Panc1 (cell line): ENCODE measurements around the gene WDR86. TPM values are rescaled to one million over a fixed set of nuclear protein-coding genes. Genes with fewer than 3 reads are reported as not detected.
A peak's percentile ranks its signal among the peaks of the same experiment; 100 is the strongest.

Experiments used
- ATAC-seq: fragments of 200-7000 bp; cut with Tn5 transposase; 2 replicates; pipeline ENCODE4 v1.9.1; 2020; ENCODE audit warnings: mild to moderate bottlenecking, moderate library complexity
- BruUV-seq: library from RNA; stranded (reverse); fragments of 400-500 nt; replicated peaks from 2 replicates; lab custom pipeline; 2021; lab: Mats Ljungman, UMichigan
- CTCF ChIA-PET: fragments of 300-600 bp; sonication (Branson Sonifier 250); formaldehyde crosslinking; loops from one replicate; lab custom pipeline; 2022; ENCODE audit warnings: antibody characterized with exemption; lab: Charles Lee
- POLR2A ChIA-PET: fragments of 300-600 bp; sonication (Branson Sonifier 250); formaldehyde crosslinking; loops from one replicate; lab custom pipeline; 2022; ENCODE audit warnings: antibody characterized with exemption; lab: Charles Lee
- DNase-seq: peaks from one replicate; pipeline ENCODE4 v3.0.0-alpha.2; 2010; ENCODE audit warnings: low read depth, low spot score
- H3K27ac ChIP-seq: 2 replicates; pipeline ENCODE4 v1.5.1; 2011; ENCODE audit warnings: mild to moderate bottlenecking, low read length, inconsistent platforms
- H3K27me3 ChIP-seq: fragments of 200-500 bp; sonication (Bioruptor generic); 2 replicates; pipeline ENCODE4 v1.6.0; 2014; ENCODE audit warnings: low read length, inconsistent platforms; ENCODE audit not compliant: control insufficient read depth, insufficient read depth
- H3K36me3 ChIP-seq: fragments of 200-500 bp; sonication (Bioruptor generic); 2 replicates; pipeline ENCODE4 v1.5.1; 2014; ENCODE audit warnings: inconsistent platforms, mild to moderate bottlenecking, low read length, moderate library complexity; ENCODE audit not compliant: control insufficient read depth, insufficient read depth
- H3K4me1 ChIP-seq: 2 replicates; pipeline ENCODE4 v1.5.1; 2011; ENCODE audit warnings: inconsistent platforms, mild to moderate bottlenecking, low read length, moderate library complexity; ENCODE audit not compliant: control insufficient read depth, insufficient read depth
- H3K4me3 ChIP-seq, 2 experiments: 2 replicates each; pipeline ENCODE4 v1.5.1; 2011 to 2012; ENCODE audit warnings: low read depth in 2 of 2, low read length in 2 of 2, mild to moderate bottlenecking in 2 of 2, inconsistent platforms in 1 of 2, moderate library complexity in 1 of 2
- H3K9me3 ChIP-seq: fragments of 200-500 bp; sonication (Bioruptor generic); 2 replicates; pipeline ENCODE4 v1.5.1; 2014; ENCODE audit warnings: low read depth, mild to moderate bottlenecking, inconsistent platforms, low read length, moderate library complexity; ENCODE audit not compliant: control insufficient read depth, insufficient read depth
- POLR2AphosphoS5 ChIP-seq: IDR thresholded peaks from 2 replicates; pipeline ENCODE4 v1.6.1; 2012; ENCODE audit warnings: mild to moderate bottlenecking, low read depth, low read length, moderate library complexity
- SIN3A ChIP-seq: IDR thresholded peaks from 2 replicates; pipeline ENCODE4 v1.6.1; 2012; ENCODE audit warnings: low read depth, mild to moderate bottlenecking, low read length, moderate library complexity, borderline replicate concordance; ENCODE audit not compliant: insufficient read depth
- TCF7L2 ChIP-seq: IDR thresholded peaks from 2 replicates; pipeline ENCODE4 v1.6.1; 2011; ENCODE audit warnings: mild to moderate bottlenecking, low read depth, low read length, inconsistent platforms
- in situ Hi-C: cut with HindIII; loops from 2 replicates; pipeline ENCODE4 v1.10.0; 2016; ENCODE audit warnings: low sequenced_read_pairs, low pct_unique_long_range_greater_than_20kb
- intact Hi-C: fragments of 100-400 bp; cut with micrococcal nuclease; formaldehyde crosslinking; loops from one replicate; pipeline ENCODE4 v1.10.0; 2022; ENCODE audit not compliant: unreplicated experiment
- total RNA-seq: library from RNA; stranded (reverse); gene quantifications from one replicate; pipeline ENCODE4 v1.2.1, GENCODE V29; 2021; ENCODE audit not compliant: unreplicated experiment
- TF ChIP-seq, protein P1 (sequence below): fragments of 450-650 bp; IDR thresholded peaks from 2 replicates; pipeline ENCODE4 v1.5.1; 2017; ENCODE audit warnings: mild to moderate bottlenecking
- TF ChIP-seq, protein P2 (sequence below), 2 experiments: IDR thresholded peaks; 2 replicates each; pipeline ENCODE4 v1.6.1; 2011 to 2012; ENCODE audit warnings: low read depth in 2 of 2, control low read depth in 1 of 2, low read length in 1 of 2, mild to moderate bottlenecking in 1 of 2, moderate library complexity in 1 of 2; ENCODE audit not compliant: insufficient read depth in 1 of 2

The WDR86 gene
- total RNA-seq, 1 experiment from 2014 or later: 0.72 TPM

GRCh38 chr7:151451626-151452571 lies 42.1 kb upstream of the WDR86 start:
- no peak overlapping the region for H3K4me3 ChIP-seq
- H3K9me3 ChIP-seq: no peaks in the 10 kb centered on the region
- in situ Hi-C loops (no loop called here), intact Hi-C loops (loop anchor here (10.0 kb wide), 1 partner anchor 303 kb away; no protein-coding TSS in a partner anchor)
- no peak for DNase-seq
- TF ChIP-seq POLR2AphosphoS5 (no peak), TCF7L2 (no peak), SIN3A (no peak)
- TF ChIP-seq, protein P1, sequence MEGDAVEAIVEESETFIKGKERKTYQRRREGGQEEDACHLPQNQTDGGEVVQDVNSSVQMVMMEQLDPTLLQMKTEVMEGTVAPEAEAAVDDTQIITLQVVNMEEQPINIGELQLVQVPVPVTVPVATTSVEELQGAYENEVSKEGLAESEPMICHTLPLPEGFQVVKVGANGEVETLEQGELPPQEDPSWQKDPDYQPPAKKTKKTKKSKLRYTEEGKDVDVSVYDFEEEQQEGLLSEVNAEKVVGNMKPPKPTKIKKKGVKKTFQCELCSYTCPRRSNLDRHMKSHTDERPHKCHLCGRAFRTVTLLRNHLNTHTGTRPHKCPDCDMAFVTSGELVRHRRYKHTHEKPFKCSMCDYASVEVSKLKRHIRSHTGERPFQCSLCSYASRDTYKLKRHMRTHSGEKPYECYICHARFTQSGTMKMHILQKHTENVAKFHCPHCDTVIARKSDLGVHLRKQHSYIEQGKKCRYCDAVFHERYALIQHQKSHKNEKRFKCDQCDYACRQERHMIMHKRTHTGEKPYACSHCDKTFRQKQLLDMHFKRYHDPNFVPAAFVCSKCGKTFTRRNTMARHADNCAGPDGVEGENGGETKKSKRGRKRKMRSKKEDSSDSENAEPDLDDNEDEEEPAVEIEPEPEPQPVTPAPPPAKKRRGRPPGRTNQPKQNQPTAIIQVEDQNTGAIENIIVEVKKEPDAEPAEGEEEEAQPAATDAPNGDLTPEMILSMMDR: no peak
- TF ChIP-seq, protein P2, sequence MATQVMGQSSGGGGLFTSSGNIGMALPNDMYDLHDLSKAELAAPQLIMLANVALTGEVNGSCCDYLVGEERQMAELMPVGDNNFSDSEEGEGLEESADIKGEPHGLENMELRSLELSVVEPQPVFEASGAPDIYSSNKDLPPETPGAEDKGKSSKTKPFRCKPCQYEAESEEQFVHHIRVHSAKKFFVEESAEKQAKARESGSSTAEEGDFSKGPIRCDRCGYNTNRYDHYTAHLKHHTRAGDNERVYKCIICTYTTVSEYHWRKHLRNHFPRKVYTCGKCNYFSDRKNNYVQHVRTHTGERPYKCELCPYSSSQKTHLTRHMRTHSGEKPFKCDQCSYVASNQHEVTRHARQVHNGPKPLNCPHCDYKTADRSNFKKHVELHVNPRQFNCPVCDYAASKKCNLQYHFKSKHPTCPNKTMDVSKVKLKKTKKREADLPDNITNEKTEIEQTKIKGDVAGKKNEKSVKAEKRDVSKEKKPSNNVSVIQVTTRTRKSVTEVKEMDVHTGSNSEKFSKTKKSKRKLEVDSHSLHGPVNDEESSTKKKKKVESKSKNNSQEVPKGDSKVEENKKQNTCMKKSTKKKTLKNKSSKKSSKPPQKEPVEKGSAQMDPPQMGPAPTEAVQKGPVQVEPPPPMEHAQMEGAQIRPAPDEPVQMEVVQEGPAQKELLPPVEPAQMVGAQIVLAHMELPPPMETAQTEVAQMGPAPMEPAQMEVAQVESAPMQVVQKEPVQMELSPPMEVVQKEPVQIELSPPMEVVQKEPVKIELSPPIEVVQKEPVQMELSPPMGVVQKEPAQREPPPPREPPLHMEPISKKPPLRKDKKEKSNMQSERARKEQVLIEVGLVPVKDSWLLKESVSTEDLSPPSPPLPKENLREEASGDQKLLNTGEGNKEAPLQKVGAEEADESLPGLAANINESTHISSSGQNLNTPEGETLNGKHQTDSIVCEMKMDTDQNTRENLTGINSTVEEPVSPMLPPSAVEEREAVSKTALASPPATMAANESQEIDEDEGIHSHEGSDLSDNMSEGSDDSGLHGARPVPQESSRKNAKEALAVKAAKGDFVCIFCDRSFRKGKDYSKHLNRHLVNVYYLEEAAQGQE (IDR thresholded peaks at IDR 0.05; ENCODE audit: insufficient read depth in 1 of 2, low read depth in 2 of 2, low read length in 1 of 2): no peak
- ChIA-PET POLR2A (no interaction called here), CTCF (interaction anchor here (0.8 to 1.1 kb wide), 2 partner anchors 12 to 179 kb away, joined by 3 to 5 read pairs; no protein-coding TSS in a partner anchor)
- H3K4me1 ChIP-seq: peaks cover 29% of the 10 kb centered on the region
- ATAC-seq: no peak
- BruUV-seq: no TSS peak
- no peaks in the 10 kb centered on the region for H3K36me3 ChIP-seq
- H3K27ac ChIP-seq: peak overlapping the region; percentile 62
- H3K27me3 ChIP-seq: no peaks in the 10 kb centered on the region

DNA sequence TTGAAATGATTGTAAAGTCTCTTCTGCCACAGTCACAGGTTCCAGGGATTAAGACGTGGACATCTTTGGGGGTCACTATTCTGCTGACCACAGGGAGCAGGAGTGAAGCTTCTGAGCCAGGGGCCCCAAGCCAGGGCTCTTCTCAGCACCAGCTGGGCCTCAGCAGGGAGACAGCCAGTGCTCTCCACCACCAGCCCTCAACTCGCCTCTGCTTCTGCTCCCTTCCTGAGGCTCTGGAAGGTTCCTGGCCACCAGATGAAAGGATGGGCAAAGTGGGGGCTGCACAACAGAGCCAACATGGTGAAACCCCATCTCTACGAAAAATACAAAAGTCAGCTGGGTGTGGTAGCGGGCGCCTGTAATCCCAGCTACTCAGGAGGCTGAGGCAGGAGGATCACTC lies 41.3 kb upstream of the WDR86 start:
- DNase-seq: no peak
- POLR2A ChIA-PET: no interaction called here
- Histone ChIP-seq H3K27me3 (no peaks in the 10 kb centered on the region), H3K4me1 (peaks cover 29% of the 10 kb centered on the region), H3K27ac (peak overlapping the region; percentile 62; the same call in 1 of the 2 replicates), H3K9me3 (no peaks in the 10 kb centered on the region), H3K4me3 (no peak overlapping the region), H3K36me3 (no peaks in the 10 kb centered on the region)
- BruUV-seq: no TSS peak
- CTCF ChIA-PET: no interaction called here
- in situ Hi-C loops: no loop called here
- intact Hi-C loops: loop anchor here (10.0 kb wide), 1 partner anchor 304 kb away; no protein-coding TSS in a partner anchor
- TF ChIP-seq SIN3A (no peak), TCF7L2 (no peak), POLR2AphosphoS5 (no peak)
- TF ChIP-seq, protein P2 (IDR thresholded peaks at IDR 0.05; ENCODE audit: insufficient read depth in 1 of 2, low read depth in 2 of 2, low read length in 1 of 2): no peak
- TF ChIP-seq, protein P1: no peak
- no peak for ATAC-seq
